ENCODE results near the gene TACC3. TPM values are rescaled to one million over a fixed set of nuclear protein-coding genes. Genes with fewer than 3 reads are reported as not detected.

TACC3 gene
- total and polyA plus RNA-seq, 3 experiments from 2014 or later: 45.5 to 129 (median 124) TPM

GRCh38 chr4:1766106-1767060, 45.1 kb downstream of the TACC3 start:
- H3K27me3 Mint-ChIP-seq: peaks cover 4 to 20% of the 10 kb centered on the region in 2 donors
- Histone ChIP-seq H3K27me3 (ENCODE audit: insufficient read depth, low read length, poor library complexity, severe bottlenecking) (no peaks in the 10 kb centered on the region), H3K36me3 (ENCODE audit: insufficient read depth, low read length) (no peaks in the 10 kb centered on the region)

GRCh38 chr4:1767061-1767769, 45.9 kb downstream of the TACC3 start:
- Histone ChIP-seq H3K4me3 (ENCODE audit: low read length) (no peak overlapping the region), H3K27ac (ENCODE audit: low read depth, low read length) (no peak overlapping the region), H3K4me1 (ENCODE audit: insufficient read depth, low read length) (no peaks in the 10 kb centered on the region), H3K9me3 (ENCODE audit: low read length) (no peaks in the 10 kb centered on the region), H3K27me3 (ENCODE audit: insufficient read depth, low read length, poor library complexity, severe bottlenecking) (no peaks in the 10 kb centered on the region), H3K36me3 (ENCODE audit: insufficient read depth, low read length) (no peaks in the 10 kb centered on the region)
- Mint-ChIP-seq H3K27ac (no peak overlapping the region), H3K27me3 (peaks cover 1 to 24% of the 10 kb centered on the region in 2 donors), H3K4me3 (no peak overlapping the region), H3K36me3 (no peaks in the 10 kb centered on the region), H3K9me3 (no peaks in the 10 kb centered on the region), H3K4me1 (peaks cover 0 to 15% (median 2%) of the 10 kb centered on the region in 3 donors)
- ChIA-PET POLR2A (no interaction called here), CTCF (no interaction called here)
- DNase-seq: no peak

More at GRCh38 chr4:1766106-1767060, 45.1 kb downstream of the TACC3 start:
- no peaks in the 10 kb centered on the region for H3K4me1 ChIP-seq (ENCODE audit: insufficient read depth, low read length)
- no peak overlapping the region for H3K27ac ChIP-seq (ENCODE audit: low read depth, low read length)
- no peak for DNase-seq
- Mint-ChIP-seq H3K27ac (no peak overlapping the region), H3K36me3 (no peaks in the 10 kb centered on the region), H3K9me3 (no peaks in the 10 kb centered on the region), H3K4me1 (peaks cover 0 to 11% (median 2%) of the 10 kb centered on the region in 3 donors), H3K4me3 (no peak overlapping the region)
- ChIA-PET POLR2A (no interaction called here), CTCF (no interaction called here)
- no peaks in the 10 kb centered on the region for H3K9me3 ChIP-seq (ENCODE audit: low read length)
- H3K4me3 ChIP-seq (ENCODE audit: low read length): no peak overlapping the region

- no peak overlapping the region for H3K27ac Mint-ChIP-seq
- CTCF ChIA-PET: no interaction called here
- Histone ChIP-seq H3K27me3 (ENCODE audit: insufficient read depth, low read length, poor library complexity, severe bottlenecking) (no peaks in the 10 kb centered on the region), H3K4me3 (ENCODE audit: low read length) (no peak overlapping the region), H3K9me3 (ENCODE audit: low read length) (no peaks in the 10 kb centered on the region), H3K36me3 (ENCODE audit: insufficient read depth, low read length) (no peaks in the 10 kb centered on the region), H3K4me1 (ENCODE audit: insufficient read depth, low read length) (no peaks in the 10 kb centered on the region), H3K27ac (ENCODE audit: low read depth, low read length) (no peak overlapping the region)
- peaks cover 1 to 24% of the 10 kb centered on the region in 2 donors for H3K27me3 Mint-ChIP-seq
- no peak for DNase-seq
- peaks cover 0 to 15% (median 2%) of the 10 kb centered on the region in 3 donors for H3K4me1 Mint-ChIP-seq
- H3K36me3 Mint-ChIP-seq: no peaks in the 10 kb centered on the region
- no peaks in the 10 kb centered on the region for H3K9me3 Mint-ChIP-seq
- POLR2A ChIA-PET: no interaction called here
- peak overlapping the region in 5 of 7 donors; percentile 34 to 70 (median 62) for H3K4me3 Mint-ChIP-seq
These were observed 46.5 kb downstream of the TACC3 start for GRCh38 chr4:1767770-1768366.

- ChIA-PET POLR2A (no interaction called here), CTCF (no interaction called here)
- no peak overlapping the region for H3K4me3 ChIP-seq (ENCODE audit: low read length)
- H3K36me3 ChIP-seq (ENCODE audit: insufficient read depth, low read length): no peaks in the 10 kb centered on the region
- no peak for DNase-seq
- peaks cover 1 to 24% of the 10 kb centered on the region in 2 donors for H3K27me3 Mint-ChIP-seq
- peaks cover 0 to 15% (median 2%) of the 10 kb centered on the region in 3 donors for H3K4me1 Mint-ChIP-seq
- no peaks in the 10 kb centered on the region for H3K9me3 Mint-ChIP-seq
- H3K4me3 Mint-ChIP-seq: peak overlapping the region in 5 of 7 donors; percentile 41 to 78 (median 65)
- H3K4me1 ChIP-seq (ENCODE audit: insufficient read depth, low read length): no peaks in the 10 kb centered on the region
- no peaks in the 10 kb centered on the region for H3K36me3 Mint-ChIP-seq
- no peaks in the 10 kb centered on the region for H3K27me3 ChIP-seq (ENCODE audit: insufficient read depth, low read length, poor library complexity, severe bottlenecking)
- H3K27ac ChIP-seq (ENCODE audit: low read depth, low read length): no peak overlapping the region
- no peak overlapping the region for H3K27ac Mint-ChIP-seq
- H3K9me3 ChIP-seq (ENCODE audit: low read length): no peaks in the 10 kb centered on the region
These were observed 47.2 kb downstream of the TACC3 start for GRCh38 chr4:1768367-1769034.

DNA sequence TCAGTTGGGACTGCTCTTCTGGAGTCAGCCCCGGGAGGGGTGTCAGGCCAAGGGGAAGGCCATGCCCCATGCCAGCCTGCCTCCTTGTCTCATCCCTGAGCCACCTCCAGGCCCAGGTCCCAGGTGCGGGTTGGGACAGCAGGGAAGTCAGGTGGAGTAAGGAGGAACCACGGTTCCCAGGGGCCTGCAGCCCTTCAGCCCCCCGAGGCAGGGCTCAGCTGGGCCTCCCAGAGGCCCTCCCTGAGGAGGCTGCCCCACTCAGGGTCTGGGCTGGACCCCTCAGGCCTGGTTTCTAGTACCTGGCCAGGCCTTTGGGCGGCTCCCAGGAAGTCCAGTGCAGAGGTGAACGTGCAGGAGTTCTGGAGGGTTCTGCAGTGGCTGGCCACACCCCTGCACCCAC, 48.4 kb downstream of the TACC3 start:
- Mint-ChIP-seq H3K4me3 (no peak overlapping the region), H3K4me1 (peaks cover 0 to 15% (median 2%) of the 10 kb centered on the region in 3 donors), H3K27me3 (peaks cover 1 to 22% of the 10 kb centered on the region in 2 donors), H3K27ac (no peak overlapping the region), H3K36me3 (no peaks in the 10 kb centered on the region), H3K9me3 (no peaks in the 10 kb centered on the region)
- Histone ChIP-seq H3K4me1 (ENCODE audit: insufficient read depth, low read length) (no peaks in the 10 kb centered on the region), H3K9me3 (ENCODE audit: low read length) (no peaks in the 10 kb centered on the region), H3K27ac (ENCODE audit: low read depth, low read length) (no peak overlapping the region), H3K36me3 (ENCODE audit: insufficient read depth, low read length) (no peaks in the 10 kb centered on the region), H3K4me3 (ENCODE audit: low read length) (no peak overlapping the region), H3K27me3 (ENCODE audit: insufficient read depth, low read length, poor library complexity, severe bottlenecking) (no peaks in the 10 kb centered on the region)
- ChIA-PET CTCF (no interaction called here), POLR2A (no interaction called here)
- DNase-seq: no peak

- POLR2A ChIA-PET: no interaction called here
- H3K4me1 Mint-ChIP-seq: peaks cover 0 to 15% (median 2%) of the 10 kb centered on the region in 3 donors
- H3K4me1 ChIP-seq (ENCODE audit: insufficient read depth, low read length): no peaks in the 10 kb centered on the region
- no peaks in the 10 kb centered on the region for H3K27me3 ChIP-seq (ENCODE audit: insufficient read depth, low read length, poor library complexity, severe bottlenecking)
- no peak for DNase-seq
- no peaks in the 10 kb centered on the region for H3K9me3 ChIP-seq (ENCODE audit: low read length)
- H3K36me3 ChIP-seq (ENCODE audit: insufficient read depth, low read length): no peaks in the 10 kb centered on the region
- no peak overlapping the region for H3K4me3 ChIP-seq (ENCODE audit: low read length)
- no peaks in the 10 kb centered on the region for H3K36me3 Mint-ChIP-seq
- no peaks in the 10 kb centered on the region for H3K9me3 Mint-ChIP-seq
- CTCF ChIA-PET: no interaction called here
- H3K27ac Mint-ChIP-seq: no peak overlapping the region
- H3K27me3 Mint-ChIP-seq: peaks cover 1 to 18% of the 10 kb centered on the region in 2 donors
- H3K27ac ChIP-seq (ENCODE audit: low read depth, low read length): no peak overlapping the region
- no peak overlapping the region for H3K4me3 Mint-ChIP-seq
These were observed 48.9 kb downstream of the TACC3 start for GRCh38 chr4:1770245-1770644.

DNA sequence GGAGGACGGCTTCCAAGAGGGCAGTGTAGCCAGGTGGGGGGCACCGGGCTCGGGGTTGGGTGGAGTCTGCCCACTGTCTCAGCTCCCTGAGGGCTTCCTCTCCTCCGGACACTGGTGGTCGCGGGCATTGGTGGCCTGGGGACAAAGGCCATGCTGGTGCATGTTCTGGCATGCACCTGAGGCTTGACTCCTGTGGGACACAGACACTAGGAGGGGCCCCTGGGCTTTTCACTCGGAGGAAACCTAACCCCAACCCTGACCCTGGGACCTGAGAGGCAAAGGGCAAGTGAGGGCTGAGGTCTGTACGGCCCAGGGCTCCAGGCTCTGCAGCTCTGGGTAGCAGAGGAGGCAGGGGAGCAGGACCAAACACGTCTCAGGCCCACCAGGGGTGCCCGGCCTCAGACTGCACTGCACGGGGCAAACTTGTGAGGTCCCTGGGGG, 49.5 kb downstream of the TACC3 start:
- H3K4me3 ChIP-seq (ENCODE audit: low read length): no peak overlapping the region
- no peaks in the 10 kb centered on the region for H3K27me3 ChIP-seq (ENCODE audit: insufficient read depth, low read length, poor library complexity, severe bottlenecking)
- no peaks in the 10 kb centered on the region for H3K36me3 ChIP-seq (ENCODE audit: insufficient read depth, low read length)
- H3K9me3 ChIP-seq (ENCODE audit: low read length): no peaks in the 10 kb centered on the region
- ChIA-PET POLR2A (no interaction called here), CTCF (no interaction called here)
- Mint-ChIP-seq H3K4me3 (no peak overlapping the region), H3K36me3 (no peaks in the 10 kb centered on the region), H3K27ac (no peak overlapping the region), H3K9me3 (no peaks in the 10 kb centered on the region), H3K27me3 (peaks cover 0 to 14% of the 10 kb centered on the region in 2 donors), H3K4me1 (peaks cover 0 to 10% (median 2%) of the 10 kb centered on the region in 3 donors)
- no peak for DNase-seq
- no peaks in the 10 kb centered on the region for H3K4me1 ChIP-seq (ENCODE audit: insufficient read depth, low read length)
- no peak overlapping the region for H3K27ac ChIP-seq (ENCODE audit: low read depth, low read length)

All from CD8-positive, alpha-beta memory T cell (primary cell).